Measurements from ENCODE around the gene RPAP3. TPM values are rescaled to one million over a fixed set of nuclear protein-coding genes. Genes with fewer than 3 reads are reported as not detected.

RPAP3 gene
- total RNA-seq, 1 donor from 2014 or later: 7.7 TPM

- no peak for DNase-seq (ENCODE audit: low read depth in 2 of 2)
Measured at GRCh38 chr12:47743311-47743860, 37.6 kb upstream of the RPAP3 start.

GRCh38 chr12:47742253-47742825 lies 36.5 kb upstream of the RPAP3 start:
- peak; percentile 25 to 54 for DNase-seq (ENCODE audit: low read depth in 2 of 2)

- peak in 1 of 2 donors; percentile 53 for DNase-seq (ENCODE audit: low read depth in 2 of 2)
Measured at GRCh38 chr12:47741340-47741703, 35.5 kb upstream of the RPAP3 start.

- DNase-seq (ENCODE audit: low read depth in 2 of 2): peak in 1 of 2 donors; percentile 24
Measured at GRCh38 chr12:47740606-47741339, 34.9 kb upstream of the RPAP3 start.

- DNase-seq (ENCODE audit: low read depth in 2 of 2): peak in 1 of 2 donors; percentile 33
Measured at GRCh38 chr12:47739979-47740378, 34.1 kb upstream of the RPAP3 start.

GRCh38 chr12:47739297-47739696 lies 33.5 kb upstream of the RPAP3 start:
- DNase-seq (ENCODE audit: low read depth in 2 of 2): no peak

- DNase-seq (ENCODE audit: low read depth in 2 of 2): no peak
Measured at GRCh38 chr12:47737936-47738594, 32.2 kb upstream of the RPAP3 start.

GRCh38 chr12:47736877-47737676 lies 31.2 kb upstream of the RPAP3 start:
- DNase-seq (ENCODE audit: low read depth in 2 of 2): no peak

- DNase-seq (ENCODE audit: low read depth in 2 of 2): no peak
Measured at GRCh38 chr12:47736216-47736615, 30.4 kb upstream of the RPAP3 start.

- no peak for DNase-seq (ENCODE audit: low read depth in 2 of 2)
Measured at GRCh38 chr12:47735649-47736048, 29.8 kb upstream of the RPAP3 start.

- no peak for DNase-seq (ENCODE audit: low read depth in 2 of 2)
Measured at GRCh38 chr12:47734725-47735480, 29.1 kb upstream of the RPAP3 start.

GRCh38 chr12:47733142-47733541 lies 27.3 kb upstream of the RPAP3 start:
- no peak for DNase-seq (ENCODE audit: low read depth in 2 of 2)

GRCh38 chr12:47732504-47732903 lies 26.7 kb upstream of the RPAP3 start:
- no peak for DNase-seq (ENCODE audit: low read depth in 2 of 2)

- DNase-seq (ENCODE audit: low read depth in 2 of 2): no peak
Measured at GRCh38 chr12:47731723-47732122, 25.9 kb upstream of the RPAP3 start.

- no peak for DNase-seq (ENCODE audit: low read depth in 2 of 2)
Measured at GRCh38 chr12:47730341-47730744, 24.5 kb upstream of the RPAP3 start.

- DNase-seq (ENCODE audit: low read depth in 2 of 2): no peak
Measured at GRCh38 chr12:47729233-47729632, 23.4 kb upstream of the RPAP3 start.

GRCh38 chr12:47725893-47726292 lies 20.1 kb upstream of the RPAP3 start:
- no peak for DNase-seq (ENCODE audit: low read depth in 2 of 2)

- DNase-seq (ENCODE audit: low read depth in 2 of 2): no peak
Measured at GRCh38 chr12:47725091-47725772, 19.4 kb upstream of the RPAP3 start, which contains the start of gene ENDOU. ENDOU (minus strand) TSS chr12:47725490; CDS start chr12:47725413, 77 bp downstream.

- DNase-seq (ENCODE audit: low read depth in 2 of 2): no peak
Measured at GRCh38 chr12:47722941-47723631, 17.3 kb upstream of the RPAP3 start.
